ENCODE measurements around the gene TBC1D1. TPM values are rescaled to one million over a fixed set of nuclear protein-coding genes. Genes with fewer than 3 reads are reported as not detected.

TBC1D1 gene
- total and polyA plus RNA-seq, 2 experiments from 2014 or later: 53.9 to 151 TPM

- H3K36me3 ChIP-seq (ENCODE audit: insufficient read depth): no peaks in the 10 kb centered on the region
- Mint-ChIP-seq H3K36me3 (ENCODE audit: low read depth) (no peaks in the 10 kb centered on the region), H3K4me3 (no peak overlapping the region), H3K27ac (no peak overlapping the region), H3K4me1 (peaks cover 3% of the 10 kb centered on the region; the same call in 1 of the 3 replicates), H3K9me3 (no peaks in the 10 kb centered on the region; the same call in 2 of the 3 replicates), H3K27me3 (ENCODE audit: insufficient read depth, low read depth, poor library complexity) (peaks cover 2% of the 10 kb centered on the region)
- H3K79me2 ChIP-seq (replicated peaks; ENCODE audit: insufficient read depth): no peaks in the 10 kb centered on the region
- H3K27ac ChIP-seq (ENCODE audit: low read depth): no peak overlapping the region
- H3K9me2 ChIP-seq (ENCODE audit: insufficient read depth): no peaks in the 10 kb centered on the region
- H3K27me3 ChIP-seq (ENCODE audit: insufficient read depth): no peaks in the 10 kb centered on the region
- no peak for ATAC-seq
- no peaks in the 10 kb centered on the region for H3F3A ChIP-seq (replicated peaks; ENCODE audit: low read depth)
- TF ChIP-seq CREB1 (CRISPR knock-in tag; IDR thresholded peaks at IDR 0.05; ENCODE audit: low read depth) (no peak), CTCF (conservative IDR thresholded peaks at IDR 0.05; ENCODE audit: low read depth in 2 of 2) (no peak), NANOG (IDR thresholded peaks at IDR 0.05; ENCODE audit: borderline replicate concordance) (no peak), POLR2AphosphoS5 (IDR thresholded peaks at IDR 0.05; ENCODE audit: low read depth) (no peak), EZH2phosphoT487 (IDR thresholded peaks at IDR 0.05; ENCODE audit: unreplicated experiment) (no peak), ZNF331 (CRISPR knock-in tag; IDR thresholded peaks at IDR 0.05; ENCODE audit: low read depth) (no peak), ZNF462 (CRISPR knock-in tag; IDR thresholded peaks at IDR 0.05) (no peak), EZH2 (IDR thresholded peaks at IDR 0.05; ENCODE audit: low read depth, unreplicated experiment) (no peak), ETS1 (IDR thresholded peaks at IDR 0.05) (no peak), JUNB (IDR thresholded peaks at IDR 0.05; ENCODE audit: unreplicated experiment) (no peak), REST (IDR thresholded peaks at IDR 0.05; ENCODE audit: unreplicated experiment) (no peak)
- no peak overlapping the region for H3K4me2 ChIP-seq
- no peaks in the 10 kb centered on the region for H4K20me1 ChIP-seq (replicated peaks; ENCODE audit: insufficient read depth)
- no peaks in the 10 kb centered on the region for H3K4me1 ChIP-seq (ENCODE audit: insufficient read depth)
- no peak overlapping the region for H3K4me3 ChIP-seq
- no peak for DNase-seq (ENCODE audit: low spot score)
- no peak overlapping the region for H2AFZ ChIP-seq
Measured at GRCh38 chr4:38172078-38172477, 281.2 kb downstream of the TBC1D1 start.

Measured in GM23338 (cell line).